ENCODE measurements around the gene RPL19.

Gene RPL19

DNA sequence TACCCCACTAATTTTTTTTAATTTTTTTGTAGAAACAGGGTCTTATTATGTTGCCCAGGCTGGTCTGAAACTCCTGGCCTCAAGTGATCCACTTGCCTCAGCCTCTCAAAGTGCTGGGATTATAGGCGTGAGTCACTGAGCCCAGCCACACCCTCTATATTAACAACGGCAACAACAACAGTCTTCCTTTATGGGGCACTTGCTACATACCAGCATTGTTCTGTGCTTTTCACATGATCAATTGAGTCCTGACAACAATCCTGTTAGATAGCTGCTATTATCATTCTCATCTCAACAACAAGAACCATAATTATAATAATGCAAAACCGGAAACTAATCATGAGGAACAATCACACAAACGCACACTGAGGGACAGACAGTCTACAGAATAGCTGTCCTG lies 21.5 kb upstream of the RPL19 start:
- no peak overlapping the region for H3K4me3 ChIP-seq
- DNase-seq (ENCODE audit: low spot score in 2 of 2), result peak; percentile 77 to 95
- peaks cover 33% of the 10 kb centered on the region for H3K36me3 ChIP-seq (replicated peaks)
- H3K27me3 ChIP-seq (ENCODE audit: low read depth), result no peaks in the 10 kb centered on the region
- H3K9me3 ChIP-seq, result no peaks in the 10 kb centered on the region
- H3K4me1 ChIP-seq, result peaks cover 10% of the 10 kb centered on the region
- in situ Hi-C loops (cut with MboI; ENCODE audit: low sequenced_read_pairs), result no loop called here

DNA sequence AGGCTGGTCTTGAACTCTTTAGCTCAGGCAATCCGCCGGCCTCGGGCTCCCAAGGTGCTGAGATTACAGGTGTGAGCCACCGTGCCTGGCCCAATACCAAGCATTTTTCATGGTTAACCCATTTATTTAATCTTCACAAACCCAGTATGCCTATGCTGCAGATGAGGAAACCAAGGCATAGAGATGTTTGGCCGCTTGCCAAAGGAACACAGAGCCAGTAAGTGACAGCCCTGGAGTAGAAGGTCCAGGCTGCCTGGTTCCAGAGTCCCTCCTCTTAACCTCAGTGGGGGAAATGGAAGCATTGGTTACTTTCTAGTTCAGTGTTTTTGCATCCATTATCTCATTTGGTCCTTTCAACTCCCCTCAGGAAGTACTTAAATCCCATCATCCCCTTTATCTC lies 18.8 kb upstream of the RPL19 start:
- Histone ChIP-seq H3K27me3 (ENCODE audit: low read depth) (no peaks in the 10 kb centered on the region), H3K4me1 (peaks cover 10% of the 10 kb centered on the region), H3K36me3 (replicated peaks) (peaks cover 28% of the 10 kb centered on the region), H3K4me3 (no peak overlapping the region), H3K9me3 (no peaks in the 10 kb centered on the region)
- in situ Hi-C loops (cut with MboI; ENCODE audit: low sequenced_read_pairs), result no loop called here
- no peak for DNase-seq (ENCODE audit: low spot score in 2 of 2)

DNA sequence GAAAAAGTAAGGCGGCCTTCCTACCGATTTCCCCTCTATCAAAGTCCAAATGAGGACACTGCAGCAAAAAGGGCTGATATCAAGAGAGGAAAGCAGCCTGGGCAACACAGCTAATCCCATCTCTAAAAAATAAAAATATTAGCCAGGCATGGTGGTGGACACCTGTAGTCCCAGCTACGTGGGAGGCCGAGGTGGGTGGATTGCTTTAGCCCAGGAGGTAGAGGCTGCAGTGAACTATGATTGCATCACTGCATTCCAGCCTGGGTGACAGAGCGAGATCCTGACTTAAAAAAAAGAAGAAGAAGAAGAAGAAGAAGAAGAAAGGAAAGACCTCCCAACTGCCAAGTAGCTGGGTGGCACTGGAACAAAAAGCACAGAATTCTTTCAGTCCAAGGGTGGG lies 17.0 kb upstream of the RPL19 start:
- Histone ChIP-seq H3K9me3 (no peaks in the 10 kb centered on the region), H3K27me3 (ENCODE audit: low read depth) (no peaks in the 10 kb centered on the region), H3K4me3 (no peak overlapping the region), H3K36me3 (replicated peaks) (peaks cover 33% of the 10 kb centered on the region), H3K4me1 (peaks cover 8% of the 10 kb centered on the region)
- in situ Hi-C loops (cut with MboI; ENCODE audit: low sequenced_read_pairs), result no loop called here
- DNase-seq (ENCODE audit: low spot score in 2 of 2), result no peak

DNA sequence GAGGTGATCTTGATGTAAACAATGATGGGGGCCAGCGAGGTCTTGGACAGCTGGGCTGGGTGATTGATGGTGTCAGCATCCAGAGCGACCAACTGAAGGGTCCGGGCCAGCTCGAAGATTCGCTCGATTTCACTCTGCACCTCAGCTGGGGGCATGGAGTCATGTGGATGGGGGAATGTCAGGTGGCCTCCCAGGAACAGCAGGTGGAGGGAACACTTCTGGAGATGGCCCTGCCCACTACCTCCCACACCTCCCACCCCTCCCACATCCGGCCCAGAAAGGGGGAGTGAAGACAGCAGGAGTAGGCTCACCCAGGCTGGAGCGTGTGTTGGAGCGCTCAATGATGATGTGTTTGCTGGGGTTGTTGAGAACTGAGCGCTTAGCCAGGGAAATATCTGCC lies 16.4 kb upstream of the RPL19 start:
- peaks cover 35% of the 10 kb centered on the region for H3K36me3 ChIP-seq (replicated peaks)
- in situ Hi-C loops (cut with MboI; ENCODE audit: low sequenced_read_pairs), result no loop called here
- H3K9me3 ChIP-seq, result no peaks in the 10 kb centered on the region
- no peak for DNase-seq (ENCODE audit: low spot score in 2 of 2)
- H3K4me1 ChIP-seq, result peaks cover 3% of the 10 kb centered on the region
- H3K4me3 ChIP-seq, result no peak overlapping the region
- H3K27me3 ChIP-seq (ENCODE audit: low read depth), result no peaks in the 10 kb centered on the region

DNA sequence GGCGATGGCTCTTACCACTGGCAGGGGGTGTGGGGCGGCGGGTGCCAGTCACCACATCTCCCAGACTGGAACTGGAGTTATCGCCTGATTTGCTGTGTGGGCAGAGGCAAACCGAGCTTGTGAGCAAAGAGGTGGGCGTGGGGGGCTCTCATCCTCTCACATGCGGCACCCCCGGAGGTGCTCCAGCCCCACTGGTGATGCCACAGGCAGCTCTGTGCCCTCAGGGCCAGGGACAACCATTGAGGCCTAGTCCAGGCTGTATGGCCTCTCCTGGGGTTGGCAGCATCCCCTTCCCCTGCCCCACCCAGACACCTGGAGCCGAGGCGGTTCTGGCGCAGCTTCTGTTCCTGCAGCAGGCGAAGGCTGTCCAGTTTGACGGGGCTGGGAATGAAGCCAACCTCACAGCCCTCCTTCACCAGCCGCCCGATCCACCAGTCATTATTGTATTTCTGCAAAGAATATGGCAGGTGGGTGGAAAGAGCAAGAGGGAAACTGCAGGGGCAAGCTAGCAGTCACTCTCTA lies 13.5 kb upstream of the RPL19 start:
- in situ Hi-C loops (cut with MboI; ENCODE audit: low sequenced_read_pairs), result no loop called here
- H3K27me3 ChIP-seq (ENCODE audit: low read depth), result no peaks in the 10 kb centered on the region
- H3K36me3 ChIP-seq (replicated peaks), result peaks cover 54% of the 10 kb centered on the region
- H3K9me3 ChIP-seq, result no peaks in the 10 kb centered on the region
- no peak for DNase-seq (ENCODE audit: low spot score in 2 of 2)
- no peaks in the 10 kb centered on the region for H3K4me1 ChIP-seq
- no peak overlapping the region for H3K4me3 ChIP-seq

DNA sequence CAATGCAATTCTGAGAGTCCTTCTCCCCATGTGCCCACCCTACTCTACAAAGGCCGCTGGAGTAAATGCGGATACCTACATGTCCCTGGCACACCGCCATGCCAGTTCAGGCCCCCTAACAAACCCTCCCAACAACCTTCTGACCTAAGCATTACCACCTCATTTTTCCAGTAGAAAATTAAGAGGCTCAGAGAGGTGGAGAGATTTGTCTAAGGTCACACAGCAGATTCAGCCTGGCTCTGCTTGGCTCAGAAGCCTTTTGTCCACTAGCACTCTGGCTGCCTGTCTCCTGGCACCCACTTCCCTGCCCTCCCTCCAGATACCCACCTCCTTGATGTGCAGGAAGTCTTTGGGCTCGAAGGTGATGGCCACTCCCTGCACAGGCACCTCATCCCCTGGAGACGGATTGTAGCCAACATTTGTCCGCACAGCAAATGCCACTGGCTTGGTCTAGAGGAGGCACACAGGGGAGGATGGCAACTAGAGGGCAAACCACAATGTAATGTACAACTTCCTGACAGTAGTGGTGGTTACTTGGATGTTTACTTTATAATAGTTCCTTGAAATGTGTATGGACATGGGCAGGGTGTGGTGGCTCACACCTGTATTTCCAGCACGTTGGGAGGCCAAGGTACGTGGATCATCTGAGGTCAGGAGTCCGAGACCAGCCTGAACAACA lies 12.8 kb upstream of the RPL19 start:
- no peak for DNase-seq (ENCODE audit: low spot score in 2 of 2)
- no peak overlapping the region for H3K4me3 ChIP-seq
- in situ Hi-C loops (cut with MboI; ENCODE audit: low sequenced_read_pairs), result no loop called here
- no peaks in the 10 kb centered on the region for H3K9me3 ChIP-seq
- H3K36me3 ChIP-seq (replicated peaks), result peaks cover 56% of the 10 kb centered on the region
- no peaks in the 10 kb centered on the region for H3K27me3 ChIP-seq (ENCODE audit: low read depth)
- no peaks in the 10 kb centered on the region for H3K4me1 ChIP-seq

DNA sequence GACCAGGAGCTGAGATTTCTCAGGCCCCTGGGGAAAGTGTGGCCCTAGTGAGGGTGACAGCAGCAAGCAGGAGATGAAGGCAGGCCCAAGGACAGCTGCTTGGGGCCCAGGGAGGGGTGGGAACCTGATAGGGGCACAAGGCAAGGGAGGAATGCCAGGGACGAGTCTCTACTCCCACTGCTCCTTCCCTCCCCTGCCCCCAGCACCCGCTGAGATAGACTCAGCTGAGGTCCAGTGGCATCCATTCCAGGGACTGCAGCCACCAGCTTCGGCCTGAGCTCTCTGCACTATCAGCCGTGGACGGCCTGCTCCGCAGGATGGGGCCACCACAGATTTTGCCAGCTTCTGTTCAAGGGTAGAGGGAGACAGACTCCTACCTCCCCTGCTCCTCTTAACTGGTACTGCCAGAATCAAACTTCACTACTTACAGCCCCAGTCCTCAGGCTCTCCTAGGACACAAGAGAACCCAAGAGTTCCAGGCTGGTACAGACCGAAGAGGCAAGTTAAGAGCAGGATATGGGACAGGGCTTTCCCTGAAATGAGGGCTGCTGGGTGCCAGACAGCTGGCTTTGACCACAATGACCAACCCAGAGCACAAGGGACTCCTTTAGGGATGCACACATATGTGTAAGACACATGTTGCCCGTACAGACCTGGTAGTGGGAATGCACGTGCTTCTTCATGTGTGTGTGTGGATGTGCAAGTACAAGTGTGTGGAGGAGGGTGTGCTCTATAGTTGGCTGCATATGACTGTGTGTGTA lies 8.2 kb upstream of the RPL19 start:
- peaks cover 46% of the 10 kb centered on the region for H3K36me3 ChIP-seq (replicated peaks)
- in situ Hi-C loops (cut with MboI; ENCODE audit: low sequenced_read_pairs), result no loop called here
- H3K27me3 ChIP-seq (ENCODE audit: low read depth), result no peaks in the 10 kb centered on the region
- DNase-seq (ENCODE audit: low spot score in 2 of 2), result no peak
- no peaks in the 10 kb centered on the region for H3K9me3 ChIP-seq
- no peak overlapping the region for H3K4me3 ChIP-seq
- peaks cover 6% of the 10 kb centered on the region for H3K4me1 ChIP-seq

DNA sequence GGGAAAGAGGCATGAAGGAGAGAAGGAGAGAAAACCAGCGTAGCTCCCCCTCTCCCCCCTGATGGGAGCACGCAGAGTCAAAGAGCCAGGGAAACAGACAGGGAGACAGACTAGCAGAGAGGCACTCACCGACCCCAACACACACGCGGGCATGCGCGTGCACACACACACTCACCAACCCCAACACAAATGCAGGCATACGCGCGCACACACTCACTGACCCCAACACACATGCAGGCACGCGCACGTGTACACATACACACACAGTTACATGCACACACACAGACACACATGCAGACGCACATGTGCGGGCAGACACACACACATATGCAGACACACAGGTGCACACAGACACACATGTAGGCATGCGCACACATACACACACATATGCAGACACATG lies 7.2 kb upstream of the RPL19 start:
- no peaks in the 10 kb centered on the region for H3K9me3 ChIP-seq
- no peak overlapping the region for H3K4me3 ChIP-seq
- peaks cover 38% of the 10 kb centered on the region for H3K36me3 ChIP-seq (replicated peaks)
- peaks cover 7% of the 10 kb centered on the region for H3K4me1 ChIP-seq
- in situ Hi-C loops (cut with MboI; ENCODE audit: low sequenced_read_pairs), result no loop called here
- no peak for DNase-seq (ENCODE audit: low spot score in 2 of 2)
- H3K27me3 ChIP-seq (ENCODE audit: low read depth), result no peaks in the 10 kb centered on the region

DNA sequence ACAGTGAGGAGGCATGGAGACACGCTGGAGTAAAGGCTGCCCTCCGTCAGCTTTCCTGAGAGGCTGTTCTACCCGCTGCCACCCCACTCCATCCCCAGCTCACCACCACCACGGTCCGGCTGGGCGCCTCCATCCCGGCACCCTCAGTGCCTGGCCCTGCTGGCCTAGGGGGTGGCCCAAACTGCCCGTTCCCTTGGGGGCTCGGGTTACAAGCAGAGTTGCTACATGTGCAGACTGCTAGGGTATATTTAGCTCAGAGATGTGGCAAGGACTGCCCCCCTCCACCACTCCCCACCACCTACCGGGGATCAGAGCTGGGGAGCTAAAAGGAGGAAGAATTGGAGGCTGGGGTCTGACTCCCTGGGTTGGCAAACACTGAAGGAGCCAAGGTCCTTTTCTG lies 6.7 kb upstream of the RPL19 start:
- Histone ChIP-seq H3K4me3 (no peak overlapping the region), H3K36me3 (replicated peaks) (peaks cover 38% of the 10 kb centered on the region), H3K4me1 (peaks cover 9% of the 10 kb centered on the region), H3K9me3 (no peaks in the 10 kb centered on the region), H3K27me3 (ENCODE audit: low read depth) (no peaks in the 10 kb centered on the region)
- in situ Hi-C loops (cut with MboI; ENCODE audit: low sequenced_read_pairs), result no loop called here
- DNase-seq (ENCODE audit: low spot score in 2 of 2), result no peak

DNA sequence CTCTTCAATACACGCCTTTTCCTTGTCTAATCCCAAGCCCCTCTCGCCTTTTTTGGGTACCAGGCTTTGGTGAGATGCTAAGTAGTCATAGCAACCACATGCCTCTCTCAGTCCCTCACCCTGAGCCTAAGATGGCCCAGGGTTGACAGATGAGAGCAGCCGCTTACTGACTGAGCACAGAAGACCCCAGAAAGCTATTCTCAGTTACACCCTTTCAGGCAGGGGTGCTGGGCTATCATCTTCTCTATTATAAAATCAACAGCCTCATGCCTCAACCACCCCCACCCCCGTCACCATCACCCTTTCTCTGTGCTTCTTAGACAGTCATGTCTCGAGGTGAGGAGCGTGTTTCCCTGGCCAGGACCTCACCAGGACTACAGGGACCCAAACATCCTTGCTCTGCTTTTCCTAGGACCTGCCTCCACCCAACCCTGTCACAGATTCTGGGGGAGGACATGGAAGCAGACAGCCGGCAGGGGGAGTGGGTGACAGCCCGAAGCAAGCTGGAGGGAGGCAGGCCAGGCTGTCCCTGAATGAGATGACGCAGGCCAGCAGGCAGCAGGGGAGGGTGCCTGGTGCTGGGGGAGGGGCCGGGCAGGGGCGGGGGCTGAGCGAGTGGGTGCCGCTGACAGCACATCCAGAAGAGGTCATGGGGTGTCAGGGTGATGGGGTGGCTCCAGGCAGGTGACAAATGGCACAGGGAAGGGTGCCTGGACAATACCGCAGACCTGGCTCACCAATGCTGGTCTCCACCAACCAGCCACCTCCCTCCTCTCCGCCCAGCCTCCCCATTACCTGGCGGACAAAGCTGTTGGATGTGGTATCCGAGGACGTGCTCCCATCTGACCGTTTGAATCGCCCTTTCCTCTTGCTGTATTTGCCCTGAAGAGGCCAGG lies 5.7 kb upstream of the RPL19 start:
- Histone ChIP-seq H3K4me3 (no peak overlapping the region), H3K4me1 (peaks cover 11% of the 10 kb centered on the region), H3K9me3 (no peaks in the 10 kb centered on the region), H3K36me3 (replicated peaks) (peaks cover 30% of the 10 kb centered on the region), H3K27me3 (ENCODE audit: low read depth) (no peaks in the 10 kb centered on the region)
- in situ Hi-C loops (cut with MboI; ENCODE audit: low sequenced_read_pairs), result no loop called here
- DNase-seq (ENCODE audit: low spot score in 2 of 2), result peak in 1 of 2 experiments; percentile 62

DNA sequence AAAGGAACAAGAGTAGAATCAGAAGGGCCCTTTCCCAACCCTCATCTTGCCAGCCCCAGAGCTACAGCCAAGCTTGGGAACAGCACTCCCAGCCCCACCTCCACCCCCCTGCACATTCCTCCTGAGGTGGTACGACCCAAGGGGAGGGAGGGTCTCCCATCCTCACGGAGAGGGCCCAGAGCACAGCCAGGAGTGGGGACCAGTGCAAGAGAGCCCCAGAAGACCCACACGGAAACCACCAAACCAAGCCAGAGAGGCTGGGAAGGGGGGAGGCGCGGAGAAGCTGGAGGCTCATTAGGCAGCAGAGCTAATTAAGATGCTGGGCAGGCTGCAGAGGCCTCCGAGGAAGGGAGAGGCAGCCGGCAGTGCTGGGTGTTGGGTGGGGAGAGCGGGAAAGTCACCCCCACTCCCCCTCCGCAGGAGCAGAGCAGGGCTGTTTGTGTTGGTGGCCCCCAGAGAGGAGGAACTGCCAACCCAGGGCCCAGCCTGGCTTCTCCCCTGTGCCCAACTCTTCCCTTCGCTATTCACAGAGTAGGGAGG lies 5.0 kb upstream of the RPL19 start:
- DNase-seq (ENCODE audit: low spot score in 2 of 2), result no peak
- peaks cover 13% of the 10 kb centered on the region for H3K4me1 ChIP-seq
- no peak overlapping the region for H3K4me3 ChIP-seq
- H3K36me3 ChIP-seq (replicated peaks), result peaks cover 25% of the 10 kb centered on the region
- no peaks in the 10 kb centered on the region for H3K27me3 ChIP-seq (ENCODE audit: low read depth)
- in situ Hi-C loops (cut with MboI; ENCODE audit: low sequenced_read_pairs), result no loop called here
- H3K9me3 ChIP-seq, result no peaks in the 10 kb centered on the region

DNA sequence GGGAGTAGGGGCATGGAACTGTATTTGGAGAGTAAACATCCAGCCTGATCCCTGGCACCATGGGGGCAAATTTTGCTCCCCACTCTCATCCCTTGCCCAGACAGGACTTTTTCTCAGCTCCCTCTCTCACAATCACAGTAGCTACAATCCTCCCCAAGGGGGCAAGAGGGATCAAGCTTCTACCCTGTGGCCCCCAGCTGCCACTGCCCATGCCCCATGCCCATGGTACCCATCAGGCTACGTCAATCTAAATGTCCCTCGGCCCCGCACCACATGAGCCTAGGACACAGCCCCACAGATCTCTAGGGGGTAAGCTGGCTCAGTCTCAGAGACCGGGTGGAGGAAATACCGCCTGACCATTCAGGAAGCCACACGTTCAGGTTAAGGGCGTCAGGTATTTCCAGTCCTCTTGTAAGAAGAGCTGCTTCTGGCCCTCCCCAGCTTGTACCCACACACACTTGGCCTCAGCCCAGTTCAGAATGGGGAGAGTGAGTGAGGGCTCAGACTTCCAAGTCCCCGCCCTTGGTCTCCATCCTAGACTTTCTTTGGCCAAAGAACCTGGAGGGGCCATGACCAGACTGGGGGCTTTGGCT lies 4.4 kb upstream of the RPL19 start:
- Histone ChIP-seq H3K36me3 (replicated peaks) (peaks cover 23% of the 10 kb centered on the region), H3K9me3 (no peaks in the 10 kb centered on the region), H3K4me3 (no peak overlapping the region), H3K4me1 (peaks cover 13% of the 10 kb centered on the region), H3K27me3 (ENCODE audit: low read depth) (no peaks in the 10 kb centered on the region)
- no peak for DNase-seq (ENCODE audit: low spot score in 2 of 2)
- in situ Hi-C loops (cut with MboI; ENCODE audit: low sequenced_read_pairs), result no loop called here

DNA sequence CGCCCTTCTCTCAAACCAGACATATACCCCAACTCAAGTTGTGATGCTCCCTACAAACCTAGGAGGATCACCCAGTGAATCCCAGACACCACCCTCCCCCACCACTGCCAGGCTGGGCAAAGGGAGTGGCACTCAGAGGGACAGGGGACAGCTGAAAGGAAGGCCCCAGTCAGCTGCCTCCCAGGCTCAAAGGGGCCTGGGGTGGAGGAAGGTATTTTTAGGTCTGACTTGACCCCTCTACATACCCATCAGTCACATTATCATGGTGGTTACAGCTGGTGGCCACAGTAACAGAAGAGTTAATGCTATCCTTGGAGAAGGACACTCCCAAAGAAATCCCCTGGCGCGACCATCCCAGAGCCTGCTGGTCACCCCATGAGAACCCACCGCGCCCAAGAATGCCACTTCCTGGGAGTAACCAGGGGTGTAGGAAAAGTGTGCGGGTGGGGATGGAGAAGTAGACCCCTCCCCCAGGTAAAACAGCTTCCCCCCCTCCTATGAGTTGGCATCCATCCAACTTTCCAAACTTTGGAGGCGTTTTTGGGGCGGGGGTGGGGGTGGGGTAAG lies 3.8 kb upstream of the RPL19 start:
- Histone ChIP-seq H3K9me3 (no peaks in the 10 kb centered on the region), H3K4me3 (peak overlapping the region; percentile 67), H3K36me3 (replicated peaks) (peaks cover 25% of the 10 kb centered on the region), H3K4me1 (peaks cover 13% of the 10 kb centered on the region), H3K27me3 (ENCODE audit: low read depth) (no peaks in the 10 kb centered on the region)
- no peak for DNase-seq (ENCODE audit: low spot score in 2 of 2)
- in situ Hi-C loops (cut with MboI; ENCODE audit: low sequenced_read_pairs), result no loop called here
